HG03159 (cell line): ENCODE results near the gene FOXL3.

ENCODE experiments used
- ATAC-seq: cut with Tn5 transposase; IDR thresholded peaks from one replicate; pipeline ENCODE4 v1.9.1; 2021; ENCODE audit warnings: mild to moderate bottlenecking, moderate library complexity; ENCODE audit not compliant: unreplicated experiment

FOXL3 gene

GRCh38 chr7:318878-319661 is 29.1 kb downstream of the FOXL3 start:
- ATAC-seq = no peak

GRCh38 chr7:320297-320696 is 30.3 kb downstream of the FOXL3 start:
- no peak for ATAC-seq

DNA sequence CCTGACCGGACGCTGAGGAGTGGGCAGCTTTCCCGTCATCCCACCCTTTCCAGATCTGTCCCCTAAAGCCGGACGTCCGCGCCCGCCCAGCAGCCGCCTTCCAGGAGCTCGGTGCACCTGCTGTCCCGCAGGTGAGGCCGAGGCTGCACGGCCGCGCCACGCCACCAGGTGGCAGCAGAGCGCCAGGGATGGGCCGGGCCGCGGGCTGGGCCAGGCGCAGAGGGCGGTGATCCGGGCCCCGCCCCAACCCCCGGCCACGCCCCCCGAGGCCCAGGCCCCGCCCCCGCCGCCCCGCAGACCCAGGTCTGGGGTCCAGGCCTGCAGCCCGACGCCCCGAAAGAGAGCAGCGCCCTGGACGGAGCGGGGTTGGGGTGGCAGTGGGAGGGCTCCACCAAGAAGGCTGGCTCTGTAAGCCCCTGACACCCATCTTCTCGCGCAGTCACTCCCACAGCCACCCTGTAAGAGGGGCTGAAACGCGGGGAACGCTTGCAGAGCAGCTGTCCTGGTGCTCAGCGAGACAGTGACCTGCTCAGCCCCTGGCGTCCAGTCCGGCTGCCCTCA is 32.2 kb downstream of the FOXL3 start:
- ATAC-seq = peak; percentile 74

GRCh38 chr7:322708-323111 is 32.7 kb downstream of the FOXL3 start:
- no peak for ATAC-seq

GRCh38 chr7:323410-323809 is 33.4 kb downstream of the FOXL3 start:
- no peak for ATAC-seq

GRCh38 chr7:324011-324410 is 34.0 kb downstream of the FOXL3 start:
- ATAC-seq = no peak

- no peak for ATAC-seq
These were observed 35.3 kb downstream of the FOXL3 start for GRCh38 chr7:325051-325798.

DNA sequence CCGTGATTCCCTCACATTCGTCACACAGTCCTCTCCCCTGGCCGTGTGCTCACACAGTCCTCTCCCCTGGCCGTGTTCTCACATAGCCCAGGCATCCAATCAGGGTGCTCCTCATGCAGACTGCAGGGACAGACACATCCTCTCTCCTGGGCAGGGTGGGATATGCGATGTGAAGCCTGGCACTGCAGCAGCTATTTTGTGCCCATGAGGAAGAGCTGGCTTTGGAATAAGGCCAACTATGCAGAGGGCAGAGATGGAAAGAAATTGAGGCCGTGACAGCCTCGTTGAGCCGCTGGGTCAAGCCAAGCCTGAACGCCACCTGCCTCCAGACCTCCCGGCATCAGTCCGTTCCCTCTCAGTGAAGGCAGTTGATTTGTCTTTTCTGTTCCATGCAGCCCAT is 35.8 kb downstream of the FOXL3 start:
- ATAC-seq = no peak

GRCh38 chr7:326273-326672 is 36.3 kb downstream of the FOXL3 start:
- ATAC-seq = no peak

GRCh38 chr7:326809-327232 is 36.9 kb downstream of the FOXL3 start:
- ATAC-seq = no peak

- no peak for ATAC-seq
These were observed 37.4 kb downstream of the FOXL3 start for GRCh38 chr7:327233-327931.

- no peak for ATAC-seq
These were observed 38.2 kb downstream of the FOXL3 start for GRCh38 chr7:327991-328702.

DNA sequence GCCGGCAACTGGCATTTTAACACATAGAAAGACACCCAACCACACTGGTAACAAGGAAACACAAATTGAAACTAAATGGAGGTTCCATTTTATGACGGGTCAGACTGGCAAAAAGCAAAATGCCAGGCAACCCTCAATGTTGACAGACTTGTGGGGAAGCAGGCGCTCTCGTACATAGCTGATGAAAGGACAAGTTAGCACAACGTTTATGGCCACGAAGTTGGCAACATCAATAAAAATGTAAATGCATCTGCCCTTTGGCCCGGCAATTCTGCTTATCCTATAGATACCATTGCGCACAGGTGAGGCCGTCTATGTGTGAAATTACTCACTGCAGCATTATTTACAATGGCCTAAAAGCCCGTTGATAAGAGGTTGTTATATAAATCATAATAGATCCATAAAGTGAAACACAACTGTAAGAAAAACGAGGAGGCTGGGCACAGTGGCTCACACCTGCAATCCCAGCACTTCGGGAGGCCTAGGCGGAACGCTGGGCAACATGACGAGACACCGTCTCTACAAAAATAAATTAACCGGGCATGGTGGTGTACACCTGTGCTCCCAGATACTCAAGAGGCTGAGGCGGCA is 39.8 kb downstream of the FOXL3 start:
- no peak for ATAC-seq

DNA sequence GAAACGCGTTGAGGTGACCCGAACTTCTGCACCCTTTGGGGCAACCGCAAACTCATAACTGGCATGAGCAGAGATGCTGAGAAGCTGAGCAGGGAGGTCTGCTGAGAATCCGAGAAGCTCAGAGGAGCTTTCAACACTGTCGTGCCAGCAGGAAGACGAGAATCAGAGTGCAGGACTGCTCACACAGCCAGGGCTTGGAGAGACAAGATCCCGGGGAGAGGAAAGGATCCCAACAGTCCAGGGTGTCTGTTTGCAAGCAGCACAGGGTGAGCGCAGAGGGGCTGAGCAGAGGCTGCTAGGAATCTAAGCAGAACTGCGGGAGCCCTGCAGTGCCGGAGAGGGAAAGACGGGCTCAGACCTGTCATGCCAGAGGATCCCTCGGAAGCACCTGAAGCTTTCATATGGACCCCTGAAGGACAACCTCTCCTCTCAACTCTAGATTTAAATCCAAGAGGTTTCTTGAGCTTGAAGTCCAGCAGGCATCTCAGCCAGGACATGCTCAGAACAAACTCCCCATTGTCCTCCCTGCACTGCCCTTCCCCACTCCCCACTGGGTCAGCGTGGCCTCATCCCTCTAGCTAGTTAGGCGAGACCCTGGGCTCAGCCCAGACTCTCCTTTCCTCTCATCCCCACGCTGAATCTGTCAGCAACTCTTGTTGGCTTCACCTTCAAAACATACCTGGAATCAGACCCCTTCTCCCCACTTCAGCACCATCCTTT is 40.7 kb downstream of the FOXL3 start:
- no peak for ATAC-seq

DNA sequence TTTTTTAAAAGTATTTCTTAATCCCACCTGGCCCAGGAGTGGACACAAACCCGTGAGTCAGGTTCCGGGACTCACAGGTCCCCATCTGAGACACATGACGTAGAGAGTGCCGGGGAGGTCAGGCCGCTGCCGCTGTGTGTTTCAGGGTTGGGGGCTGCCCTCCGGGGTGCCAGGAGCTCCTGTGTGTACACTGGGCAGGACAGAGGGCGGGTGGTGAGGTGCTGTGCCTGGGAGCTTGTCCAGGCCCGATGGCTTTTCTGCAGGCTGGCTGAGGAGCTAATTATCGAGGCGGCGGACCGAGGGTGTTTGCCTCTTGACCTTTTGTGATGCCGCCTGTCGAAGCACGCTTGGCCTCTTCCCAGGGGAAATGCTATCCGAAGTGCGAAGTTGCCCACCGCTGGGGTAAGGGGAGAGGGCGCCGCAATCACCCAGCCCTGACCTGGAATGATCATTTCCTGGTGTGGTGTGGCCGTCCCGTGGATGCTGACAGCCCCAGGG is 42.1 kb downstream of the FOXL3 start:
- no peak for ATAC-seq

GRCh38 chr7:332646-333392 is 42.8 kb downstream of the FOXL3 start:
- ATAC-seq = no peak

GRCh38 chr7:333393-333764 is 43.4 kb downstream of the FOXL3 start:
- no peak for ATAC-seq

- no peak for ATAC-seq
These were observed 44.8 kb downstream of the FOXL3 start for GRCh38 chr7:334618-335357.
